GM18526 (cell line): ENCODE data around the gene ANO3.

Experiments
- POLR2A ChIP-seq: IDR thresholded peaks from 3 replicates; pipeline ENCODE4 v1.6.1; 2011; ENCODE audit not compliant: insufficient read length; ENCODE audit errors: extremely low read depth

ANO3 gene

DNA sequence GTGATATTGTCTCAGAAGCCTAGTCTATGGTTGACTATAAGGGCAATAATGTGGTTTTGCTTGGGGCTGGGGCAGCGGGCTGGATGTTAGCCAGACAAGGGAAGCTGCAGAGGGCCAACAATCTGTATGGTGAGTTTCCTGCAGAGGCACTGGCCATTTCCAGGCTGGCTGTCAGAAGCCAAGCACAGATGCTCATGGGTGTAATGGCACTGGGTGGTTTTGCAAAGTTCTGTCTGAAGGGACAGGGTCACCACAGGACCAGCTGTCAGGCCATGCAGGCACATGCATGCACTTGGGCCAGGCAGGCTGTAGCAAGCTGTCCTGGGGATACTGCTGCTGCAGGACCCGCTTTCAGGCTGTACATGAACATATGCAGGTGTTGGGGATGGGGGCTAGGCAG lies 281.8 kb downstream of the ANO3 start:
- no peak for TF ChIP-seq POLR2A

DNA sequence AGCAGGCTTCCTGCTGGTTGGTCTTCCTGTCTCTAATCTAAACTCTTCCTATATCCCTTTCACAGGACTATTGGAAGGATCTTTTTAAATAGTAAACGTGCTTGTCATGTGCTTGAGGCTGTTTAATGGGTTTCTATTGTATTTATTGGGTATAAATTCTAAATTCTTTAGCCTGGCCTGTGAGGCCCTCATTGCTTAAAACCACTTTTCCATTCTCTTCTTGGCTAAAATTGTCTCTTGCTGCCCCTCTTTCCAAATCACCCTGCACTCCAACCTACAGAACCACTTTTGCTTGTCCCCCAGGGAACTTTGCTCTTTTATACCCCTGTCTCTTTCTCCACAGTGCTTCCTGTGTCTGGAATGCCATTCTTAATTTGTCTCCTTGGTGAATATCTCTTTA lies 286.5 kb downstream of the ANO3 start:
- TF ChIP-seq POLR2A = no peak

DNA sequence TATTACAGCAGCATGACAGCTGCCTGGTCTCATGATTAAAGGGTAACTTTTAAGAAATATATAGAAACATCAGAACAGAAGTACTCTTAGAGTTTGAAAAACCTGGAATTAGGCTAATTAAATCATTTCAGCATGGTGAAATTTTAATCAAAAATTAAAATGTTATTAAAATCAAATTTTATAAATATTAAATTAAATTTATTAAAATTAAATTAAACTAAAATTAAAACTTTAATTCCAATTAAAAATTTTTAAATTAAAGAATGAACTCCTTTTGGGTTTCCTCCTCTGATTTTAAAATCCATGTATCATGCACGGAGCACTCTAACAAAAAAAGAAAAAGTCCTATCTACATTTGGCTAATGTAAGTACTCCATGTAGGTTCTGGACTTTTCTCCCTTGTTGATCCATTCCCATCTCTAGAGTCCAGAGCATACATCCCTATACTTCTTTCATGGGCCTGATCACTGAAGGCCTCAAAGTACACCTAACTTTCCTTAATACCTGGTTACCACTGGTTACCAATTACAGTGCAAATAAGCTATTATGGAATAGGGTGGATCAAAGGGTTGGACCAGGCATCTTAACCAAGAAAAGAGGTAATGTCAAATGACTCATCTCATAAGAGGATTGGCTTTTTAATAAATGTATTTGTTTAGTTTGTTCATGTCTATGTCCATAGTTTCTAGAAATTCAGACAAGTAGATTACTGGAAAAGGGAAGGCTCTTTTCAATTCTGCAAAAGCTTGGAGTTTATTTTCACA lies 288.5 kb downstream of the ANO3 start:
- TF ChIP-seq POLR2A = no peak

DNA sequence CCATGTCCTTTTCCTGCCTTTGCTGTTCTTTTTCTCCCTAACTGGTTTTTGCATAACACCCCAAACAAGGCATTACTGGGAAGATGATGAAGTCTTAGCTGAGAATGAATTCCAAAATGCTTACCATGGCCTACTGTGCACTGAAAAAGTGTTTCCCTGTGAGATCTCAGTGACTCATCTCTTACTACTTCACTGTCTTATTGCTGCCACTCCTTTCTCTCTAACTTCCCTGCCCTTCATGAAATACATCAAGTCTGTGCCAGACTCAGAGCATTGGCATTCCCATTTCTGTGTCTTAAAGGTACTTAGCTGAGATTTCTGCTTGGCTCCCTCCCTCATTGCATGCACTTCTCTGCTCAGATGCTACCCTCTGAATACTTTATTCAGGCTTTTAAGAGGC lies 289.2 kb downstream of the ANO3 start:
- no peak for TF ChIP-seq POLR2A

DNA sequence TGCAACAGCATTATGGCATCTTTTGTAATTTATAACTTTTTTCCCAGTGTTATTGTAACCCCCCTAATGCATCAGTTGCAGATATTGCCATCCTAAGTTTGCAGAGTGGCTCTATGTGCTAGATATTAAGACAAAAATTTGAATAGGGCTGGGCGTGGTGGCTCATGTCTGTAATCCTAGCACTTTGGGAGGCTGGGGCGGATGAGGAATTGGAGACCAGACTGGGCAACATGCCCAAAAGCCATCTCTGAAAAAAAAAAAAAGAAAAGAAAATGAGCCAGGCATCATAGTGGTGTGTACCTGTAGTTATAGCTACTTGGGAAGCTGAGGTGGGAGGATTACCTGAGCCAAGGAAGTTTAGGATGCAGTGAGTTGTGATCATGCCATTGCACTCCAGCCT lies 290.3 kb downstream of the ANO3 start:
- TF ChIP-seq POLR2A = no peak

DNA sequence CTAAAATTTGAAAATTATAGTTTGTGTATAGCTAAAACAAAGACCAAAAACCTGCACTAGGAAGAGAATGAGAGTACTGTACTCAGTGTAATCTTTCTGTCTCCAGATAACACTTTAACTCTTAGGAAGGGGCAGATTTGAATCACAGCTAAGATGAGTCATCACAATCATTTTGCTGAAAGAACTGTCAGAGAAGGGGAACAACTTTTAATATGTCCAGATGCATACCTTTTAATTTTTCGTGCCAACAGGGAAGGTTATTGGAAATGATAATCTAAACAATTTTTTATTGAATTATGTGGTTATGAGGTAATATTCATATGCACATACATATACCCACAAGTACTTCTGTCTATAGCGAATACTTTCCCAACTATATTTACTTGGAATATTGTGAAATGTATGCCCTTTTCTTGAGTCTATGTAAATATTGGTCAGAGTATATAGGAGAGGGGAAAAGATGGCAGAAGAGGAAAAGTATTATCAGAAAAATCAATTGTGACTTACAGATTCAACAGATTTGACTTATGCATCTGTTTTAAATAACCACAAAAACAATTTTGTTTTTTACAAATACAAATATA lies 291.2 kb downstream of the ANO3 start:
- no peak for TF ChIP-seq POLR2A

DNA sequence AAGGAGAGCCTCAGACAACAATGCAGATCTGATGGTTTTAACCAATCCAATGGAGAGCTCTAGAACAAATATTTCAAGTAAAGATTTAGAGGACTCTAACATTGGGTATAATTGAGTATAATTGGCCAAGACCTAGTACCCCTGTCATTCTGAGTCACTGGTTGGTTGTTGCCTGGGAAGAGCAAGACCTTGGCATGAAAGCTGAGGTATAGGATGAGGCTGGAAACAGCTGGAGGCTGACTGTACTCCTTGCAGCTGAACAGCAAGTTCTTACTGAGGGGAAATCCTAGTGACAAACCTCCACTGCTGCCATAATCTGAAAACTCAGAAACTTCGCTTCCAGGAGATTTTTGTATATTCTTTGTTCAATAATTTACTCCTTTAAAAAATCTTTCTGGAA lies 294.4 kb downstream of the ANO3 start:
- TF ChIP-seq POLR2A = no peak

DNA sequence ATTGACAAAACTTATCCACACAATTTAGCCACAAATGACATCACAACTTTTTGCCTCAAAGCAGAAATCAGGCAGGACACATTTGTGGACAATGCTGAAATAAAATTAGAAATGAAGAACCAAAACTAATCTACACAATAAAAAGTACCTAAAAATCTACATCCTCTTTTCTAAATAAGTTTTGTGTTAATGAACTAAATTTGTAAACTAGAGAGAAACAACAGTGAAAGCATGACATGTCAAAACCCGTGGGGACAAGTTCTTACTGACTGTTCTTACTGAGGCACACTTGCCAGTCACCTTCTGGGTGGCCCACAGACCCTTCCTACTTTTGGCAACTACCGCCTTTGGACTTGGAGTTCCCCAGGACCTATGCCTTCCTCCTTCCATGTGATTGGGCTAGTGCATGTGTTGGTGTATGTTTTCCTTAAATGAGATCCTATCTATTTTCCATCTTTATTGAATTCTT lies 300.8 kb downstream of the ANO3 start:
- TF ChIP-seq POLR2A = no peak

DNA sequence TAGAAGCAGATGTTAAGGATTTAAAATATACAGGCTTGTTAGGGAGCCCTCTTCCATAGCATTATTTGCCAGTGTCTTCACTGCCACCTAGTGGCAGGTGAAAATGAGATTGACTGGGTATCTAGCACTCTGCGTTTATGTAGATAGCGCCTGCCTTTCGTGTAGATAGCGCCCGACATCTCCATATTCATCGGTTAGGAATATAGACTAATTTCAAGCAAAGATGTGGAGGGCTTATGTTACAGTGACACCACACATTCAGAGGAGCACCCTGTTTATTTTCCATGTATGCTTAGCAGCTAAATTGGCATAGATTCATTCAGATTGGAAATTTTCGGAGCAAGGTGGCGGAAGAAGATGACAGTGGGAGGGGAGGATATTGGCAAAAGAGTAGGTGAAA lies 318.0 kb downstream of the ANO3 start:
- TF ChIP-seq POLR2A = no peak

DNA sequence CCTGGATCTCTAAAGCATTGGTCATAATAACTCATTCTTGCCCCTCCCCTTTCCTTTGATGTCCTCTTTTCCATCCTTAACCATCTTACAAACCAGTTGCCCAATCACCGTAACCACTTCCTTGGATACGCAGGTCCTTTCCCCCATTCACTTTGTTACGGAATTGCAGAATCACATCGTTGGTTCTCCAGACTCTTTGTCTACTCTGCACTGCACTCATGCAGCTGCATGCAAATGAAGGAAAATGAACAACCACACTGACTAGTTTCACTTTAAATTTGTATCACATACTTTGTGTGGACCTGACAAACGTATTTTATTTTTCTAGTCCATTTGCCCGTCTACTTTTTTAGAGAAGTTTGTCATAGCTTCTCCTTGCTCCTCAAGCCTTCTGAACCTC lies 320.0 kb downstream of the ANO3 start:
- no peak for TF ChIP-seq POLR2A

DNA sequence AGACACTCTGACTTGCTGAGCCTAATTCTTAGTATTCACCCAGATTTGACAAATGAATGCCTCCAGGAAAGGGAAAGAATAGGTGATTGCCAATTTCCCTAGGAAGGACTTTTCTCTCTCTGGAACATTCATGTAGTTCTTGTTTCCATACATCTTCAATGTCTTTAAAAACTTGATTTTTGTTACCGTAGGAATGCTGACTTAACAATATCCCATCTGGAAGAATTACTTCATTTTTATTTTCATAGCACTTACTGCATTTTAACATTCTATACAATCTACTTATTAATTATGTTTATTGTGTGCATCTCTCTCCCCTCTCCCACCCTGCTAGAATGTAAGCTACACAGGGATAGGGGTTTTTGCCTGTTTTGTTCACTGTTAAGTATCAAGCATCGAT lies 323.4 kb downstream of the ANO3 start:
- no peak for TF ChIP-seq POLR2A

DNA sequence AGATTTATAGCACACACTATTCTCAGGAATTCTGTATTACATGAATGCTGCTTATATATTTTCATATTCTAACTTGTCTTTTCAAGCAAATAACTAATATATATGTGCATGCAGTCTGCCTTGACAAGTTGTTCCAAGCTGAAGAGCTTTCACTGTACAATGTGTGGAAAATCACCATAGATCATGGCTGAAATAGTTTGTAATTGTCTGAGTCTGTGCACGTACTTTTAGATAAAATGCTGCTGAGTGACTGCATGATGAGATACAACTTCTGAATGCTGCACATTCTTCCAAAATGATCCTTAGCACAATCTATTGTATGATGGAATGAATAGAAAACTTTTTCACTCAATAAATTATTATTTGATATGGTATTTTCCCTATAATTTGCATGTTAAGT lies 331.0 kb downstream of the ANO3 start:
- TF ChIP-seq POLR2A = no peak

DNA sequence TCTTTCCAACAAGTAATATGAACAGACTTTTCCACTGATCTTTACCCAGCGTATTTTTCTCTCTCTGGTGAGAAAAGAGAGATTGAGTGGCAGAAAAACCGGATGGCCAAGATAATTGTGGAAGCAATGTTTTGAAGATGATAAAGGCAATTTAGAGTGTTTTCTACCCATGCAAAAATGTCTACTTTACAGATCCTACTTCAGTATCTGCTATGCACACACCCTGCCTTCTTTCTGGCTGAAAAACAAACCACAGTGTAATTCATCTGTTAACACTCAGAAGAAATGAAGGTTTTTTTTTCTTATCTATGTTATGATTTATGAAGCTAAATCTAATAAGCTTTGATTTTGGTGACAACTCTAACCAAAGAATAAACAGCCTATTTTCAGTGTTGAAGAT lies 333.1 kb downstream of the ANO3 start:
- TF ChIP-seq POLR2A = no peak

DNA sequence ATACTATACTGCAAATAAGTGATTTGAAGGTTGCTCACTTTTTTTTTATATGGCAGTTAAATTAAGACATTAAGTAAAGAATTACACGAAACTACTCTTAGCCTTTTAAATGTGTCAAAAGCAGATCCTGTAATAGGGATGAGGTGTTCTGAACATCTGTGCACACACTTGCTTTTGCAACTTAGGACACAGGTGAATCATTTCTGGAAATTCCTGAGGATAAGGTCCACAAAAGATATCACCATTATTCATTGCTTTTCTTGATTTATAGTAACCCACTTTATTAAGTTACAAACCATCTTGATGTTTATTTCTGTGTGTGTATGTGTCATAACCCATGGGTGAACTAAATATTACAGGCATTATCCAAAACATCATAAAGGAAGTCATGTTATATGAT lies 334.0 kb downstream of the ANO3 start:
- TF ChIP-seq POLR2A = no peak

DNA sequence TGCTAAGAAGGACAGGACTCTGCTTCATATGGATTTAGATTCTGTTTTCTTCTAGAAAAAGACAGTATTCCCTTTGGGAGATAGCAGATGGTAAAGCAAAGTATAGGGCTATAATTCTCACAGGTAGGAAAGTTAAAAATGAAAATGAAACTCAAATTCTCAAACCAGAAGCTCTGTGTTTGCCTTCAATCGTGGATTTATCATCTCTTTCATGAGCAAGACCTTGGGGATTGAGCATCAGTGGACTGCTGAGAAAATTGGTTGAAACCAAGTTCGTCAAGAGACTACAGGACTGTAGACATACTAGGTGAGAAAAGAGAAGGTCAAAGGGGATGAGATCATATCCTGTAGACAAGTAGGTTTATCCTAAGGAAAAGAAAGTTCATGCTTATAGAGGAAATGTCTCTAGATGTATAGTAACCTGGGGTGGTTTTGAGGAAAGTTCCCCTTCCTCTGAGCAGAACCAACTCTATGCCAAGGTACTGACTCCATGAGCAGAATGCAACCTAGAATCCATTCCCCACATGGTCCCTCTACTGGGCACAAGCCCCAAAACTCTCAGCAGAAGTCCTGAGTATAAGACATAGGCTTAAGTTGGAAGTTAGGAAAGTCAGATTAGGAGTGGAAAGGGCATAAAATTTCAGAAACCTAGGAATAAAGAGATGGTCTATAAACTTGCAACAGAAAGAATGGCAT lies 343.5 kb downstream of the ANO3 start:
- no peak for TF ChIP-seq POLR2A

DNA sequence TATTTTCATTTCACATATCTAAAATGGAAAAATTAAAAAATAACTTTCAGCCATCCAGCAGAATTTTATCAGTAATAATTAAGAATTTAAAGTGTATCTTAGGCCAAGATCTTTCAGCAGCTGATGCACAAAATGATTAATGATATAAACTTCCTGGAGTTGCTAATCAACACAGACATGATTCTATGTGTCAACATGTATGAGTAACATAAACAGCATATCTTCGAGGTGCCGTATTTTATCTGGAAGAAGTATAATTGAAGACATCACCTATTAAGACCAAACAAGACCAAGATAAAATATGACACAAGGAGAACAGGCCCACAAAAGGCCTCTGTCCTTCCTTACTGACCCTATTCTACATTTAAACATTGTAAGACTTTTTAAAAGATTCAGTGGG lies 344.7 kb downstream of the ANO3 start:
- no peak for TF ChIP-seq POLR2A

DNA sequence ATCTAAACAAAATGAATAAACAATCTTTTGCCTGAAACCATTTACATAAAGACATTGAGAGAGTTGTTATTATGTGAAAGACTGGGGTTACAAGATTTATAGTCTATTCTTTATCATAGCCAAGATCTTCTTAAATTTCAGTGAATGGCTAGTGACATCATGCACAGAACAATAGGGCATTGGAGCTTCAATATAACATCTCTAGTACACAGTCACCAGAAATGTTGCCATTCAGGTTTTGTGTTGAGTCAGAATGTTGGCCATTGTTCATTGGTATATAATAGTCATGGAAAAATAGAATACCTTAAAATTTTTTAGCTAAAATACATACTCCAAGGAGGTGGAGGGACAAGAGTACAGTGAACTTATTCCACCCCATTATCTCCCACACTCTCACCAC lies 345.6 kb downstream of the ANO3 start:
- TF ChIP-seq POLR2A = no peak

DNA sequence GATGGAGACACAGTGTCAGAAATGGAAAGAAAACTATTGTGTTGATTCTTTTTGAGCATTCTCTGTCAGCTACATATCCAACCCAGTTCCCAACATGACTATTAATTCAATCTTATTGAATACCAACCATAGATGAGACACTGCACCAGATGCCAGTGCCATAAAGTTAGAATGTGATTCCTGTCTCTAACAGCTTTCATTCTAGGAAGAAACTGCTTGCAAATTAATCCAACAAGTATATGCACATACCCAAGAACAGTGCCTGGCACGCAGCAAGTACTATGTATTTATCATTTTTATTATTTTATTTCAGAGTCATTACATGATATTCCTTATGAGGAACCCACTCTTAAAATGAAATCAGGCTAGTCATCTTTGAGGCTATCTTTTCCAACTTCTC lies 355.4 kb downstream of the ANO3 start:
- no peak for TF ChIP-seq POLR2A
